ENCODE results near the gene CD300C.

CD300C gene

GRCh38 chr17:74527081-74527480, 18.8 kb downstream of the CD300C start:
- TF ChIP-seq CTCF (IDR thresholded peaks at IDR 0.05; ENCODE audit: low read depth, low read length, missing control alignments) = no peak
- no peak overlapping the region for H3K27ac ChIP-seq
- no peaks in the 10 kb centered on the region for H3K27me3 ChIP-seq (replicated peaks)
- no peaks in the 10 kb centered on the region for H3K36me3 ChIP-seq (replicated peaks)
- in situ Hi-C loops (cut with HindIII; ENCODE audit: low pct_ligation_motif_present, low sequenced_read_pairs) = no loop called here
- no peak overlapping the region for H3K4me3 ChIP-seq (ENCODE audit: low read depth, low read length)
- no peak for DNase-seq

GRCh38 chr17:74526681-74527080, 19.2 kb downstream of the CD300C start:
- Histone ChIP-seq H3K27ac (no peak overlapping the region), H3K4me3 (ENCODE audit: low read depth, low read length) (no peak overlapping the region), H3K36me3 (replicated peaks) (no peaks in the 10 kb centered on the region), H3K27me3 (replicated peaks) (no peaks in the 10 kb centered on the region)
- TF ChIP-seq CTCF (IDR thresholded peaks at IDR 0.05; ENCODE audit: low read depth, low read length, missing control alignments) = no peak
- in situ Hi-C loops (cut with HindIII; ENCODE audit: low pct_ligation_motif_present, low sequenced_read_pairs) = no loop called here
- DNase-seq = no peak

- in situ Hi-C loops (cut with HindIII; ENCODE audit: low pct_ligation_motif_present, low sequenced_read_pairs) = no loop called here
- H3K27ac ChIP-seq = no peak overlapping the region
- DNase-seq = no peak
- H3K4me3 ChIP-seq (ENCODE audit: low read depth, low read length) = no peak overlapping the region
- no peak for TF ChIP-seq CTCF (IDR thresholded peaks at IDR 0.05; ENCODE audit: low read depth, low read length, missing control alignments)
- H3K27me3 ChIP-seq (replicated peaks) = no peaks in the 10 kb centered on the region
- H3K36me3 ChIP-seq (replicated peaks) = no peaks in the 10 kb centered on the region
Measured at GRCh38 chr17:74525781-74526288, 20.1 kb downstream of the CD300C start.

- H3K4me3 ChIP-seq (ENCODE audit: low read depth, low read length) = no peak overlapping the region
- no peaks in the 10 kb centered on the region for H3K27me3 ChIP-seq (replicated peaks)
- no peak overlapping the region for H3K27ac ChIP-seq
- in situ Hi-C loops (cut with HindIII; ENCODE audit: low pct_ligation_motif_present, low sequenced_read_pairs) = no loop called here
- TF ChIP-seq CTCF (IDR thresholded peaks at IDR 0.05; ENCODE audit: low read depth, low read length, missing control alignments) = no peak
- DNase-seq = no peak
- no peaks in the 10 kb centered on the region for H3K36me3 ChIP-seq (replicated peaks)
Measured at GRCh38 chr17:74525465-74525725, 20.5 kb downstream of the CD300C start.

- in situ Hi-C loops (cut with HindIII; ENCODE audit: low pct_ligation_motif_present, low sequenced_read_pairs) = no loop called here
- H3K27me3 ChIP-seq (replicated peaks) = no peaks in the 10 kb centered on the region
- no peak overlapping the region for H3K27ac ChIP-seq
- no peaks in the 10 kb centered on the region for H3K36me3 ChIP-seq (replicated peaks)
- no peak overlapping the region for H3K4me3 ChIP-seq (ENCODE audit: low read depth, low read length)
- no peak for TF ChIP-seq CTCF (IDR thresholded peaks at IDR 0.05; ENCODE audit: low read depth, low read length, missing control alignments)
- no peak for DNase-seq
Measured at GRCh38 chr17:74524653-74525464, 21.1 kb downstream of the CD300C start.

GRCh38 chr17:74523308-74523707, 22.6 kb downstream of the CD300C start:
- no peak for DNase-seq
- H3K27me3 ChIP-seq (replicated peaks) = no peaks in the 10 kb centered on the region
- H3K36me3 ChIP-seq (replicated peaks) = no peaks in the 10 kb centered on the region
- no peak for TF ChIP-seq CTCF (IDR thresholded peaks at IDR 0.05; ENCODE audit: low read depth, low read length, missing control alignments)
- no peak overlapping the region for H3K27ac ChIP-seq
- in situ Hi-C loops (cut with HindIII; ENCODE audit: low pct_ligation_motif_present, low sequenced_read_pairs) = no loop called here
- no peak overlapping the region for H3K4me3 ChIP-seq (ENCODE audit: low read depth, low read length)
